GM19025 (cell line): ENCODE data around the gene OR56A5.

Source experiments
- ATAC-seq: cut with Tn5 transposase; IDR thresholded peaks from one replicate; pipeline ENCODE4 v1.9.1; 2021; ENCODE audit warnings: mild to moderate bottlenecking, low read depth, moderate library complexity; ENCODE audit not compliant: unreplicated experiment

The OR56A5 gene

DNA sequence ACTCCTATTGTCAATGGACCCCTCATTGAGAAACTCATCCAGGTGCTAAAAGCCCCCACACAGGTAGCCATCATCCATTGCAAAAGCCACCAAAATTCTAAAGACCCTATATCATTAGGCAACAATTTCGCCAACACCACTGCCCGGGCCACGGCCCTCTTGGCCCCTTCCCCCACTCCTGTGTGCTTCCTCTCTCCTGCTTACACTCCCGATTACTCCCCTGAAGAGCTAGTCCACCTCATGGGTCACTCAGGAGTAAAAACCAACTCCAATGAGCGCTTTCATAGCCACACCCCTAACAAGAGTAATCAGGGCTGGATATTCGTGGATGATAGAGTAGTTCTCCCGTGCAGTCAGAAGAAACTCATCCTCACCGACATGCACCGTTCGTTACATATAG is 35.2 kb downstream of the OR56A5 start:
- no peak for ATAC-seq

DNA sequence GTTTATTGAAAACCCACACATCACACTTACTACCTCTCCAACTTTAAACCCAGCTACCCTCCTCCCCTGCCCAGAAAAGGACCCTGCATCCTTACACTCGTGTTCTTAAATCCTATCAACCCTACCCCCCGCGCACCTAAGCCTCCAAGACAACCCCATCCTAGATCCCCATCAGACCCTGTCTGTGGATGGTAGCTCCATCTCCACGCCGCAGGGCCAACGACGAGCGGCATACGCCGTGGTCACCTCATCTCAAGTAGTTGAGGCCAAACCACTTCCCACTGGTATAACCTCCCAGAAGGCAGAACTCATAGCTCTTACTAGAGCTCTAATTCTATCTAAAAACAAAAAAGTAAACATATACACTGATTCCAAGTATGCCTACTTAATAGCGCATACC is 35.6 kb downstream of the OR56A5 start:
- no peak for ATAC-seq

DNA sequence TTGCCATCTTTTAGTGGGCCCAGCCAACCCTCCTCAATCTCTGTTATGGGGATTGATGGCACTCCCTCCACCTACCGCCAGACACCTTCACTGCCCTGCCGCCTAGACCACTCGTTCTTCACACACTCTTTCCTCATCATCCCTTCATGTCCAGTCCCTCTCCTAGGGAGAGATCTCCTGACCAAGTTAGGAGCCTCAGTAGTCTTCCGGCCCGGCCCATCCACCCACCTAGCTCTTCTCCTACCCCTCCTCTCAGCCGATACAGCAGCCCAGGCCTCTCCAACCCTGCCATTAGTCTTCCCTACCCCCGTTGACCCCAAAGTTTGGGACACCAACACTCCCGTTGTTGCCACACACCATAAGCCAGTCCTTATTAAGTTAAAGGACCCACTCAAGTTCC is 37.2 kb downstream of the OR56A5 start:
- no peak for ATAC-seq

DNA sequence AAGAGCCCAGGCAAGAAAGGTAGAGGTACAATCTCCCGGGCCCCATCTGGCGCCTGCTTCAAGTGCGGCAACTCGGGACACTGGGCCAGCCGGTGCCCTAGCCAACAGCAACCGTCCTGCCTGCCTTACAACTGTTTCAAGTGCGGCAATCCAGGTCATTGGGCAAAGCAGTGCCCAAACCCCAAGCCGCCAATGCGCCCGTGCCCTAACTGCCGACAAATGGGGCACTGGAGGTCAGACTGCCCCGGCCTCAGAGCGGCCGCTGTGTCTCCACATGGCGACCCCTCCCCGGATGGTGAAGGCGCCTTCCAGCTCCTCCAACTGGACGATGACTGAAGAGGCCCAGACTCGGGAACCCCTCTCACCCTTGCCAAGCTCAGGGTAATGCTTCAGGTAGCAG is 37.7 kb downstream of the OR56A5 start:
- ATAC-seq, result no peak

DNA sequence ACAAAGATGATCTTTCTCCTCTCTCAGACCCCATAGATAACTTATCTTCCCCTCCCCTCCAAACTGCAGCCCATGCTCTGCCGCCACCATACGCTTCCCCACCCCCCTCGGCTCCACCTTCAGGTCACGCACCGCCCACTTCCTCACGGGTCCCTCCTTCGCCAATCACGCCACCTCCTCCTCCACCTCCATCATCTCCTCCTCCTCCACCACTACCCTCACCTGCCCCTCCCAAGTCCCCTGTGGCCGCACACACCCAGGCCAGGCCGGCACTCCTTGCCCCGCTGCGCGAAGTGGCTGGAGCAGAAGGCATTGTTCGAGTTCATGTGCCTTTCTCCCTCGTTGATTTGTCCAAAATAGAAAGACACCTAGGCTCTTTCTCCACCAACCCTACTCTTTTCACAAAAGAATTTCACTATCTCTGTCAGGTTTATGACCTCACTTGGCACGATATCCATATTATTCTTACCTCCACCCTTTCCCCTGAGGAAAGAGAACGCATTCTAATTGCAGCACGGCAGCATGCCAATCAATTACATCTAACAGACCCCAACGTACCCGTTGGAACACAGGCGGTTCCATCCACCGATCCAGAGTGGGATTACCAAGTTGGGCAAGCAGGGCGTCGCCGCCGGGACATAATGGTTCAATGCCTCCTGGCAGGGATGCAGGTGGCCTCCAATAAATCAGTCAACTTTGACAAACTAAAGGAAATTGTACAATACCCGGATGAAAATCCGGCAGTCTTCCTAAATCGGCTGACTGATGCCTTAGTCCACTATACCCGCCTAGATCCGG is 38.5 kb downstream of the OR56A5 start:
- no peak for ATAC-seq

DNA sequence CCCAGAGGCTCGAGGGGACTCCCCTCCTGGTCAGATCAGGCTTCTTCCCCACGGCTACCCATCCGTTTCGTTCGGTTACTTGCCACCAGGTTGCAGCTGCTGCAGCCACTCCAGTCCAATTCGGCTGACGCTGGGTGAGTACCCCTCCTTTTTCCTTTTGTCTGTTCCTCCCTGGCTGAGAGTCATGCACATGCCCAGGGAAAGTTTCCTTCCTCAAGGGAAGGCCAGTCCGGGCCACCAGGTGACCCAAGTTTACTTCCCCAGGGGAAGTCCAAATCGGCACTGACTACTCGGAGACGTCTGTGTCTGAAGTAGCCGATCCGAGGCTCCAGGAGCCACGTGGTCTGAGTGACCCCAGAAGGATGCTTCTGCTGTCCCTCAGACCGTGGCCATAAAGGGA is 39.5 kb downstream of the OR56A5 start:
- ATAC-seq, result no peak

DNA sequence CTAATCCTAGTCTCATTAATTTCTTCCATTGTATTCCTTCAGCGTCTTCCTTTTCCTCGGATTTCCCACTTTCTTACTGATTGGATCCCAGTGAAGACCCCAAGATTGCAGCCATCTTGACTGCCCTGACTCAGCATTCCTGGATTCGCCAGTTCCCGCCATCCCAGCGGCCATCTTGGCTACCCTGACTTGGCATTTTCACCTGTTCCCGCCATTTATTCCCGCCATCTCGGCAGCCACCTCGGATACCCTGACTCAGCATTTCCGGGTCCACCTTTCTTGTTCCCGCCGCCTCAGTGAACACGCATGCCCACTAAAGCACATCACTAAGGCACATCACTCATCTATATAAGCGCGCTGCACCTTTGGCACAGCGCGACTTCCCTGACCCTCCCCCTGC is 40.0 kb downstream of the OR56A5 start:
- ATAC-seq, result no peak

DNA sequence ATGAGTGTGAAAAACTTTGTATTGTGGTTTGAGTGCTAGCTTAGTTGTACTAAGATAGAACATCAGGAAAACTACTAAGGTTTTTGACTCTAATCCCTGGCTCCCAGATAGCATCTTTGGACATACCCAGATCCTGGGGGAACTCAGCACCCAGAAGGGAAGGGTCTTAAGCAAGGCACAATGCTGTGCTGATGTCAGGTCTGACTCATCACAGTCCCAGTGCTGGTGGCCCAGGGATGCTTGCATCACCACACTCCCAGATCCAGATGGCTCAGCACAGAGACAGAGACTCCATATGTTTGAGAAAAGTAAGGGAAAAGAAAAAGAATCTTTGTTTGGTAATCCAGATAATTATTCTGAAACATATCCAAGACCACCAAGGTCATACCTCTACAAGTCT is 44.5 kb downstream of the OR56A5 start:
- no peak for ATAC-seq

DNA sequence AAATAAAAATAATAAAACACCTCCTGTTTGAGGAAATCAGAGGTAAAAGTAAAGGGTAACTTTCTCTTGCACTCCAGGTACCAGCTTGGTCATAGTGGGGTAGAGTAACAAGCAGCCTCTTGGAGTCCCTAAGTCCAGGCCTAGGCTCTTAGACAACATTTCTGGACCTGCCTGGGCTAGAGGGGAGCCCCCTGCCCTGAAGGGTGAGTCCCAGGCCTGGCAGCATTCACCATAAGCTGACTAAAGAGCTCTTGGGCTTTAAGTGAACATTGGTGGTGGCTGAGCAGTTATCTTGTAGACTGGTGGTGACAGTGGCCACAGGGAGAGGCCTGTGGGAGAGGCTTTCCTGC is 44.9 kb downstream of the OR56A5 start:
- ATAC-seq, result peak; percentile 42

DNA sequence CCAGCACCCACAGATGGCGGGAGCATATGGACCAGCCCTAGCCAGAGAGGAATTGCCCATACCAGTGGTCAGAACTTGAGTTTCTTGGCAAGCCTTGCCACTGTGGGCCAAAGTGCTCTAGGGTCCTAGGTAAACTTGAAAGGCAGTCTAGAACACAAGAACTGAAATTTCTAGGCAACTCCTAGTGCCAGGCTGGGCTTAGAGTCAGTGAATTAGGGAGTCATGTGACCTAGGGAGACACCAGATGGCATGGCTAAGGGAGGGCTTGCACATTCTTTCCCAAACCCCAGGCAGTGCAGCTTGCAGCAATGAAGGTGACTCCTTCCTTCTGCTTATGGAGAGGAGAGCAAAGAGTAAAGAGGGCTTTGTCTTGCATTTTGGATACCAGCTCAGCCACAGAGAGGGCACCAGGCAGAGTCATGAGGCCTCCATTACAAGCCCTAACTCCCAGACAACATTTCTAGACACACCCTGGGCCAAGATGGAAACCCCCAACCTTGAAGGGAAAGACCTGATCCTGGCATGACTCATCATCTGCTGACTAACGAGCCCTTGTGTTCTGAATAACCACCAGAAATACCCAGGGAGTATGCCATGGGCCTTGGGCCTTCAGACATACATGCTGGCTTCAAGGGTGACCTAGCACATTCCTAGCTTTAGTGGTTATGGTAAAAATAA is 45.4 kb downstream of the OR56A5 start:
- ATAC-seq, result peak; percentile 90
